MG63 (cell line): Measurements from ENCODE around the gene PBX3. TPM values are rescaled to one million over a fixed set of nuclear protein-coding genes. Genes with fewer than 3 reads are reported as not detected.

Source experiments
- DNase-seq: peaks from one replicate; pipeline ENCODE4 v3.0.0-alpha.2; 2020
- H3K27me3 ChIP-seq: fragments of 250-450 bp; sonication (Bioruptor Pico); 2 replicates; pipeline ENCODE4 v1.5.1; 2020; ENCODE audit warnings: mild to moderate bottlenecking, moderate library complexity
- H3K36me3 ChIP-seq: fragments of 250-450 bp; sonication (Bioruptor Pico); 2 replicates; pipeline ENCODE4 v1.5.1; 2020; ENCODE audit warnings: mild to moderate bottlenecking, moderate library complexity
- H3K4me3 ChIP-seq: fragments of 250-450 bp; sonication (Bioruptor Pico); 2 replicates; pipeline ENCODE4 v1.5.1; 2020; ENCODE audit warnings: mild to moderate bottlenecking, moderate library complexity
- H3K9me3 ChIP-seq: fragments of 250-450 bp; sonication (Bioruptor Pico); 2 replicates; pipeline ENCODE4 v1.5.1; 2020; ENCODE audit warnings: mild to moderate bottlenecking, moderate library complexity
- total RNA-seq: library from RNA; depleted of rRNA; stranded (reverse); fragments of >200 nt; shearing (Covaris generic); gene quantifications from 2 replicates; pipeline ENCODE4 v1.2.3, GENCODE V29; 2014; ENCODE audit warnings: low replicate concordance

The PBX3 gene
- total RNA-seq, 1 experiment from 2014 or later: 12.4 TPM

- Histone ChIP-seq H3K9me3 (peaks cover 6% of the 10 kb centered on the region; the same call in 1 of the 2 replicates), H3K27me3 (no peaks in the 10 kb centered on the region), H3K36me3 (no peaks in the 10 kb centered on the region), H3K4me3 (no peak overlapping the region)
- DNase-seq: no peak
Observed at GRCh38 chr9:125973547-125973946, 226.4 kb downstream of the PBX3 start.

GRCh38 chr9:125974705-125975104 lies 227.5 kb downstream of the PBX3 start:
- Histone ChIP-seq H3K36me3 (no peaks in the 10 kb centered on the region), H3K27me3 (no peaks in the 10 kb centered on the region), H3K4me3 (no peak overlapping the region), H3K9me3 (peaks cover 14% of the 10 kb centered on the region)
- no peak for DNase-seq

- Histone ChIP-seq H3K27me3 (no peaks in the 10 kb centered on the region), H3K36me3 (no peaks in the 10 kb centered on the region), H3K4me3 (no peak overlapping the region), H3K9me3 (peaks cover 16% of the 10 kb centered on the region)
- no peak for DNase-seq
Observed at GRCh38 chr9:125977223-125977622, 230.1 kb downstream of the PBX3 start.

DNA sequence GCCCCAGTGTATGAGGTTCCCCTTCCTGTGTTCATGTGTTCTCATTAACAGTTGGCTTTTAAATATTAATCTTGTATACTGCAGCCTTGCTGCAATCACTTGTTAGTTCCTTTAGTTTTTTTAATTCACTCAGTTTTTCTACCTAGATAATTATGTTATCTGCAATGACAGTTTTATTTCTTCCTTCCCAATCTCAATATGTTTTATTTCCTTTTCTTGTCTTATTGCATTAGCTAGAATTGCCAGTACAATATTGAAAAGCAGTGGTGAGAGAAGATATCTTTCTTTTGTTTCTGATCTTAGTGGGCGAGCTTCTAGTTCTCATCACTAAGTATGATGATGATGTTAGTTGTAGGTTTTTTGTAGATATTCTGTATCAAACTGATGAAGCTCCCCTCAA lies 232.2 kb downstream of the PBX3 start:
- Histone ChIP-seq H3K9me3 (peaks cover 16% of the 10 kb centered on the region), H3K4me3 (no peak overlapping the region), H3K27me3 (no peaks in the 10 kb centered on the region), H3K36me3 (no peaks in the 10 kb centered on the region)
- no peak for DNase-seq

GRCh38 chr9:125982798-125983406 lies 235.7 kb downstream of the PBX3 start:
- no peaks in the 10 kb centered on the region for H3K36me3 ChIP-seq
- H3K9me3 ChIP-seq: peaks cover 12% of the 10 kb centered on the region
- no peak overlapping the region for H3K4me3 ChIP-seq
- DNase-seq: no peak
- no peaks in the 10 kb centered on the region for H3K27me3 ChIP-seq

GRCh38 chr9:125983681-125984080 lies 236.5 kb downstream of the PBX3 start:
- Histone ChIP-seq H3K4me3 (no peak overlapping the region), H3K9me3 (peaks cover 9% of the 10 kb centered on the region), H3K27me3 (no peaks in the 10 kb centered on the region), H3K36me3 (no peaks in the 10 kb centered on the region)
- no peak for DNase-seq

- Histone ChIP-seq H3K36me3 (no peaks in the 10 kb centered on the region), H3K9me3 (peaks cover 4% of the 10 kb centered on the region), H3K27me3 (no peaks in the 10 kb centered on the region), H3K4me3 (no peak overlapping the region)
- DNase-seq: no peak
Observed at GRCh38 chr9:125984461-125984860, 237.3 kb downstream of the PBX3 start.

- no peaks in the 10 kb centered on the region for H3K36me3 ChIP-seq
- no peak for DNase-seq
- no peak overlapping the region for H3K4me3 ChIP-seq
- H3K27me3 ChIP-seq: no peaks in the 10 kb centered on the region
- no peaks in the 10 kb centered on the region for H3K9me3 ChIP-seq
Observed at GRCh38 chr9:125985142-125985997, 238.2 kb downstream of the PBX3 start.

GRCh38 chr9:125985998-125986655 lies 239.0 kb downstream of the PBX3 start:
- no peak for DNase-seq
- no peaks in the 10 kb centered on the region for H3K9me3 ChIP-seq
- no peaks in the 10 kb centered on the region for H3K27me3 ChIP-seq
- H3K36me3 ChIP-seq: no peaks in the 10 kb centered on the region
- no peak overlapping the region for H3K4me3 ChIP-seq

DNA sequence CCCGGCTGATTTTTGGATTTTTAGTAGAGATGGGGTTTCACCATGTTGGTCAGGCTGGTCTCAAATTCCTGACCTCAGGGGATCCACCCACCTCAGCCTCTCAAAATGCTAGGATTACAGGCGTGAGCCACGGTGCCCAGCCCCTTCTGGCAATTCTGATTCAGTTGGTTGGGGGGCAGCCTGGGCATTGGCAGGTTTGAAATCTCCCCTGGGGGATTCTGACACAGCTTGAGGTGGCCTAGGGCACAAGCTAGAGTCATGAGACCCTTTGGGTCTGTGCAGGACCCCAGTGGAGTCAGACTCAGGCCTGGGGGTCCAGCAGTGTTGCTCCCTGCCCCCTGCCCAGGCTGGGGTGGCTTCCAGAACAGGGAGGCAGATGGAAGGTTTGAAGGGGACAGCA lies 239.8 kb downstream of the PBX3 start:
- Histone ChIP-seq H3K27me3 (no peaks in the 10 kb centered on the region), H3K36me3 (no peaks in the 10 kb centered on the region), H3K9me3 (no peaks in the 10 kb centered on the region), H3K4me3 (no peak overlapping the region)
- no peak for DNase-seq

GRCh38 chr9:125987420-125987819 lies 240.2 kb downstream of the PBX3 start:
- Histone ChIP-seq H3K9me3 (no peaks in the 10 kb centered on the region), H3K27me3 (no peaks in the 10 kb centered on the region), H3K4me3 (no peak overlapping the region), H3K36me3 (no peaks in the 10 kb centered on the region)
- DNase-seq: no peak

GRCh38 chr9:125988479-125989050 lies 241.4 kb downstream of the PBX3 start:
- no peaks in the 10 kb centered on the region for H3K9me3 ChIP-seq
- no peak overlapping the region for H3K4me3 ChIP-seq
- no peak for DNase-seq
- no peaks in the 10 kb centered on the region for H3K27me3 ChIP-seq
- no peaks in the 10 kb centered on the region for H3K36me3 ChIP-seq

DNA sequence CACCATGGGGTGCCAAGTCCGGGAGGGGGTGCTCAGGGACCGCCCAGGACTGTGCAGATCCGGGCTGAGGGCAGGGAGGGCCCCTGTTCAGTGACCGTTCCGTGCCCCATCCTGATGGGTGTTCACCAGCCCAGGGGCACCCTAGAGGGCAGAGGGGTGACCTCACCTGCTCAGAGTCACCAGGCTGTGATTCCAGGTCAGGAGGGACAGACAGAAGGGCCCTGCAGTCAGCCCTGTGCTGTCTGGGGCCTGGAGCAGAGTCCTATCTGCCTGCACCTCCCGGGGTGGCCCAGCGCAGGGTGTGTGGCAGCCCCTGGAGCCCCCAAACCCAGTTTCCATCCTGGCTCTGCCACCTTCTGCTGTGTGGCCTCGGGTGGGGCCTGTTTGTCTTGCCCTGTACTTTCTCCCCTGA lies 241.9 kb downstream of the PBX3 start:
- no peak overlapping the region for H3K4me3 ChIP-seq
- no peaks in the 10 kb centered on the region for H3K9me3 ChIP-seq
- no peaks in the 10 kb centered on the region for H3K27me3 ChIP-seq
- H3K36me3 ChIP-seq: no peaks in the 10 kb centered on the region
- DNase-seq: no peak

DNA sequence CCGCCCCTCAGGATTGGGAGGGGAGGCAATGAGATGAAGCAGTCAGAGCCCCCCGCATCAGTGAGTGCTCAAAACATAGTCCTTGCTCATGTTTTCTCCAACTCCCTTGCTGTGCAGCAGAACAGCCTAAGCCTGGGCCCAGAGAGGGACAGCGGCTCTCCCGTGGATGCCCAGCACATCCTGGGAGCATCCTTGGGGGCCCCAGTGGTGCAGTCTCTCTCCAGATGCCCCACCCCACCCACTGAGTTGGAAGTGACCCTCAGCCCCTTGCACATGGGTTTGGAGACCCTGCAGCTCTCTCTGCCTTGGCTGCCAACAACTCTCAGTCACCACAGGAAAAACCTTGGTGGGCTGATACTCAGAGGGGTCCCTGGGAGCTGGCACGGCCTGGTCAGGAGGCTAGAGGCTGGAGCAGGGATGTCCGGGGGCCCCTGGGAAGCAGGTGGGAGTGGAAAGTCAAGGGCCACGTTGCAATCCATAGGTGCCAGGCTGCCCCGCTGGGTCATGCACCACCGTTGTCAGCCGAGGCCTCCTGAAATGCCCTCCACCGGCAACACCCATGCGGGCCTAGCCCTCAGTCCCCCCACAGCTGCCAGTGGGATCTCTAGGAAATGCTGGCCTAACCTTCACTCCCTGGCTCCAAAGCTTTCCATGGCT lies 242.5 kb downstream of the PBX3 start:
- no peaks in the 10 kb centered on the region for H3K9me3 ChIP-seq
- DNase-seq: no peak
- no peaks in the 10 kb centered on the region for H3K36me3 ChIP-seq
- H3K27me3 ChIP-seq: no peaks in the 10 kb centered on the region
- no peak overlapping the region for H3K4me3 ChIP-seq

DNA sequence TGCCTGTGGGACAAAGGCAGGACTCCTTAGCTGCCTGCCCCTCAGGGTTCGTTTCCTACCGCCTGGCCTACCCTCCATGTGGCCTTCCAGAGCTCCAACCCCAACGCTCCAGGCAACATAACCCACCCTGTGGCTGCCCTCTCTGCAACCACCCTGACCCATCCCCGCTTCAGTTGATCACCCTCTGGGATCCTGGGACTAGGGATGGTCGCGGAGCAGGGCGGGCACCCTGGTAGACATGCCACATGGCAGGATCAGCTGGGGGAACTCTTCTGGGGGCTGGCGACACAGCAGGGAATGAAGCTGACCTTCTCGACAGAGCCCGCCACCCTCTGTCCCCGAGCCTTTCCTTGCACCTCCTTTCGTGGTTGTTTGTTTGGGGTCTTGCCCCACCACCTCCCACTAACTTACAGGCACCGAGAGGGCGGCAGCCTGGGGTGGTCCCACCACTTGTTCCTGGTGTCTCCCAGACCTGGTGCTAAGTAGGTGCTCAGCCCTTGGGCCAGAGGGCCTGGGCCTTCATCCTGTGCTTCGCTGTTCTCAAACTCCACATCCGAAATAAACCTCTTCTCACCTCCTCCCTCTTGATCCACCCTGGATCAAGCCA lies 243.1 kb downstream of the PBX3 start:
- H3K36me3 ChIP-seq: no peaks in the 10 kb centered on the region
- no peak for DNase-seq
- H3K9me3 ChIP-seq: no peaks in the 10 kb centered on the region
- no peaks in the 10 kb centered on the region for H3K27me3 ChIP-seq
- H3K4me3 ChIP-seq: no peak overlapping the region

DNA sequence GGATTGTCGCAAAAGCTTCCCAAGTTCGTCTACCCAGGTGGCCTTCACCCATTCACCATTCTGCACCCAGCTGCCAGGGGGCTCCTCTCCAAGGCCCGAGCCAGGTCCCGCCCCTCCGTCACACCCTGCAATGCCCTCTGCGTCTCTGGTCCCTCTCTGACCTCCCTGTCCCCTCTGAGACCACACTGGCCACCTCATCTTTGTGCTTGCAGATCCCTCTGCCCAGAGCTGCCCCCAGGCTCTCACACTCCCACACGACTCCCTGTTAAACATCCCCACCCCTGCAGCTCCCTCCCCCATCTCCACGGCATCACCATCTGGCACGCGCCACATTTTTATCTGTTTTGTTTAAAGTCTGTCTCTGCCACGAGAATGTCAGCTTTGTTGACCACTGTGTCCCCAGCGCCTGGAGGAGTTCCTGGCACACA lies 243.6 kb downstream of the PBX3 start:
- DNase-seq: no peak
- Histone ChIP-seq H3K36me3 (no peaks in the 10 kb centered on the region), H3K9me3 (no peaks in the 10 kb centered on the region), H3K27me3 (no peaks in the 10 kb centered on the region), H3K4me3 (no peak overlapping the region)
